IMR-90 (cell line): ENCODE measurements around the gene LIPJ. TPM values are rescaled to one million over a fixed set of nuclear protein-coding genes. Genes with fewer than 3 reads are reported as not detected.

Experiments used
- ATAC-seq: fragments of 200-7000 bp; cut with Tn5 transposase; 2 replicates; pipeline ENCODE4 v1.9.1; 2020; ENCODE audit warnings: low read depth, mild to moderate bottlenecking, moderate library complexity
- BruUV-seq: library from RNA; stranded (reverse); fragments of 400-500 nt; replicated peaks from 2 replicates; lab custom pipeline; 2021; lab: Mats Ljungman, UMichigan
- CTCF ChIA-PET: fragments of 300-600 bp; formaldehyde crosslinking; extraction: SDS; loops from one replicate; lab custom pipeline; 2021; ENCODE audit warnings: antibody characterized with exemption; lab: Yijun Ruan, JAX
- POLR2A ChIA-PET: fragments of 300-600 bp; sonication (Branson Sonifier 250); formaldehyde crosslinking; loops from one replicate; lab custom pipeline; 2022; ENCODE audit warnings: antibody characterized with exemption; ENCODE audit not compliant: unreplicated experiment; lab: Charles Lee
- DNase-seq: peaks from one replicate; pipeline ENCODE4 v3.0.0; 2013
- H2AFZ ChIP-seq: replicated peaks from 2 replicates; pipeline ENCODE3; 2013; ENCODE audit warnings: low read length, mild to moderate bottlenecking; ENCODE audit not compliant: poor library complexity
- H2AK5ac ChIP-seq: 2 replicates; pipeline ENCODE4 v1.6.1; 2013; ENCODE audit warnings: low read depth, low read length, inconsistent platforms
- H2AK9ac ChIP-seq: replicated peaks from 2 replicates; pipeline ENCODE3; 2013; ENCODE audit warnings: mild to moderate bottlenecking, low read depth, low read length, moderate library complexity; ENCODE audit not compliant: poor library complexity
- H2BK120ac ChIP-seq: 2 replicates; pipeline ENCODE4 v1.6.1; 2013; ENCODE audit warnings: low read depth, low read length, inconsistent platforms
- H2BK15ac ChIP-seq: 3 replicates; pipeline ENCODE4 v1.6.1; 2013; ENCODE audit warnings: low read depth, low read length, inconsistent platforms
- H2BK20ac ChIP-seq: 2 replicates; pipeline ENCODE4 v1.6.1; 2013; ENCODE audit warnings: low read depth, mild to moderate bottlenecking, inconsistent platforms, low read length, moderate library complexity
- H2BK5ac ChIP-seq: 2 replicates; pipeline ENCODE4 v1.6.1; 2013; ENCODE audit warnings: mild to moderate bottlenecking, low read depth, low read length, inconsistent platforms; ENCODE audit not compliant: poor library complexity, severe bottlenecking
- H3K14ac ChIP-seq: replicated peaks from 2 replicates; pipeline ENCODE4 v1.6.1; 2013; ENCODE audit warnings: low read depth, low read length, inconsistent platforms
- H3K18ac ChIP-seq: 2 replicates; pipeline ENCODE4 v1.6.1; 2013; ENCODE audit warnings: low read depth, low read length, control low read depth
- H3K23ac ChIP-seq: 2 replicates; pipeline ENCODE4 v1.6.1; 2013; ENCODE audit warnings: low read depth, low read length, inconsistent platforms
- H3K27ac ChIP-seq: 2 replicates; pipeline ENCODE4 v1.5.1; 2013; ENCODE audit warnings: mild to moderate bottlenecking, control low read depth, low read length; ENCODE audit not compliant: insufficient read depth
- H3K27me3 ChIP-seq: 2 replicates; pipeline ENCODE4 v1.6.1; 2013; ENCODE audit warnings: low read length; ENCODE audit not compliant: control insufficient read depth, insufficient read depth
- H3K36me3 ChIP-seq: 2 replicates; pipeline ENCODE4 v1.6.1; 2013; ENCODE audit warnings: low read length, mixed read lengths; ENCODE audit not compliant: control insufficient read depth, insufficient read depth
- H3K4ac ChIP-seq: 2 replicates; pipeline ENCODE4 v1.6.1; 2013; ENCODE audit warnings: low read depth, low read length, inconsistent platforms
- H3K4me1 ChIP-seq: 2 replicates; pipeline ENCODE4 v1.6.1; 2013; ENCODE audit warnings: low read length, mixed read lengths; ENCODE audit not compliant: control insufficient read depth, insufficient read depth
- H3K4me2 ChIP-seq: 2 replicates; pipeline ENCODE4 v1.6.1; 2013; ENCODE audit warnings: low read depth, mild to moderate bottlenecking, control low read depth, low read length, moderate library complexity
- H3K4me3 ChIP-seq: 2 replicates; pipeline ENCODE4 v1.5.1; 2013; ENCODE audit warnings: low read depth, mild to moderate bottlenecking, control low read depth, low read length, moderate library complexity; ENCODE audit not compliant: insufficient read depth
- H3K56ac ChIP-seq: 2 replicates; pipeline ENCODE4 v1.6.1; 2013; ENCODE audit warnings: low read length, inconsistent platforms; ENCODE audit not compliant: insufficient read depth; ENCODE audit errors: extremely low read depth
- H3K79me1 ChIP-seq, 2 experiments: 2 replicates each; pipeline ENCODE4 v1.6.1; 2013; ENCODE audit warnings: low read length in 2 of 2, inconsistent platforms in 1 of 2, low read depth in 1 of 2
- H3K9ac ChIP-seq: 2 replicates; pipeline ENCODE4 v1.6.1; 2013; ENCODE audit warnings: low read depth, low read length, control low read depth
- H3K9me1 ChIP-seq: 2 replicates; pipeline ENCODE4 v1.6.1; 2013; ENCODE audit warnings: low read length, inconsistent platforms; ENCODE audit not compliant: insufficient read depth
- H3K9me3 ChIP-seq: 2 replicates; pipeline ENCODE4 v1.6.1; 2013; ENCODE audit warnings: low read length; ENCODE audit not compliant: control insufficient read depth, insufficient read depth
- H4K20me1 ChIP-seq: 2 replicates; pipeline ENCODE4 v1.6.1; 2013; ENCODE audit warnings: low read length, inconsistent platforms; ENCODE audit not compliant: insufficient read depth
- H4K5ac ChIP-seq: 2 replicates; pipeline ENCODE4 v1.6.1; 2013; ENCODE audit warnings: mild to moderate bottlenecking, low read depth, low read length, control low read depth
- H4K8ac ChIP-seq, 2 experiments: 2 replicates each; pipeline ENCODE4 v1.6.1; 2013; ENCODE audit warnings: low read depth in 2 of 2, low read length in 2 of 2, control low read depth in 1 of 2, inconsistent platforms in 1 of 2
- H4K91ac ChIP-seq: 2 replicates; pipeline ENCODE4 v1.6.1; 2013; ENCODE audit warnings: low read depth, low read length, inconsistent platforms; ENCODE audit not compliant: insufficient read depth
- BHLHE40 ChIP-seq: fragments of 150-350 bp; IDR thresholded peaks from 2 replicates; pipeline ENCODE4 v1.6.1; 2016; ENCODE audit warnings: mild to moderate bottlenecking, low read depth, low read length
- CEBPB ChIP-seq: IDR thresholded peaks from 2 replicates; pipeline ENCODE4 v1.6.1; 2012; ENCODE audit warnings: low read depth, low read length, improper control_type of control experiment
- CHD1 ChIP-seq: IDR thresholded peaks from 2 replicates; pipeline ENCODE4 v1.6.1; 2012; ENCODE audit warnings: low read depth, low read length, improper control_type of control experiment
- CTCF ChIP-seq: conservative IDR thresholded peaks from 2 replicates; pipeline ENCODE4 v1.5.1; 2012; ENCODE audit warnings: mild to moderate bottlenecking, low read depth, low read length, improper control_type of control experiment
- ELK1 ChIP-seq: fragments of 150-350 bp; IDR thresholded peaks from 2 replicates; pipeline ENCODE4 v1.6.1; 2016; ENCODE audit warnings: low read depth, mild to moderate bottlenecking, low read length, moderate library complexity, borderline replicate concordance
- FOS ChIP-seq: fragments of 150-350 bp; IDR thresholded peaks from 2 replicates; pipeline ENCODE4 v1.6.1; 2016; ENCODE audit warnings: low read depth, low read length
- MAFK ChIP-seq: IDR thresholded peaks from 2 replicates; pipeline ENCODE4 v1.6.1; 2012; ENCODE audit warnings: low read depth, low read length, improper control_type of control experiment
- MAZ ChIP-seq: IDR thresholded peaks from 2 replicates; pipeline ENCODE4 v1.6.1; 2012; ENCODE audit warnings: low read depth, mild to moderate bottlenecking, low read length, improper control_type of control experiment, moderate library complexity, borderline replicate concordance
- MXI1 ChIP-seq: IDR thresholded peaks from 2 replicates; pipeline ENCODE4 v1.6.1; 2012; ENCODE audit warnings: low read depth, mild to moderate bottlenecking, low read length, moderate library complexity, borderline replicate concordance
- NFE2L2 ChIP-seq: fragments of 150-350 bp; IDR thresholded peaks from 2 replicates; pipeline ENCODE4 v1.6.1; 2016; ENCODE audit warnings: low read depth, mild to moderate bottlenecking, low read length
- POLR2A ChIP-seq: IDR thresholded peaks from 2 replicates; pipeline ENCODE4 v1.6.1; 2012; ENCODE audit warnings: mild to moderate bottlenecking, low read depth, low read length
- RAD21 ChIP-seq: IDR thresholded peaks from 2 replicates; pipeline ENCODE4 v1.6.1; 2012; ENCODE audit warnings: low read length, improper control_type of control experiment
- RCOR1 ChIP-seq: IDR thresholded peaks from 2 replicates; pipeline ENCODE4 v1.6.1; 2012; ENCODE audit warnings: mild to moderate bottlenecking, low read length, improper control_type of control experiment; ENCODE audit not compliant: insufficient replicate concordance
- RFX5 ChIP-seq: IDR thresholded peaks from 2 replicates; pipeline ENCODE4 v1.8.0; 2012; ENCODE audit warnings: low read depth, mild to moderate bottlenecking, low read length, moderate library complexity
- SMC3 ChIP-seq: fragments of 150-350 bp; IDR thresholded peaks from 2 replicates; pipeline ENCODE4 v1.6.1; 2016; ENCODE audit warnings: low read depth, mild to moderate bottlenecking, antibody characterized with exemption, low read length, moderate library complexity
- USF2 ChIP-seq: fragments of 150-350 bp; IDR thresholded peaks from 2 replicates; pipeline ENCODE4 v1.6.1; 2017; ENCODE audit warnings: mild to moderate bottlenecking, antibody characterized with exemption, low read length, low read depth
- WGBS, 2 experiments: methylation state at CpG; one replicate each; pipeline versions ENCODE4 v1.1.5 to v1.1.7; 2013; ENCODE audit warnings: missing lambda C conversion rate in 2 of 2; ENCODE audit not compliant: insufficient read length in 1 of 2; ENCODE audit errors: extremely low coverage in 2 of 2; 5-methylcytosine and 5-hydroxymethylcytosine counted together
- dilution Hi-C: fragments of 300-500 bp; cut with HindIII; formaldehyde crosslinking; loops from one replicate; pipeline ENCODE4 v1.14.3; 2018; ENCODE audit warnings: low sequenced_read_pairs; ENCODE audit not compliant: unreplicated experiment
- in situ Hi-C: fragments of 300-500 bp; cut with MboI; formaldehyde crosslinking; loops from 3 replicates; pipeline ENCODE4 v1.14.3; 2019; ENCODE audit warnings: low sequenced_read_pairs, inconsistent platforms, mixed read lengths
- intact Hi-C: fragments of 100-400 bp; cut with micrococcal nuclease; formaldehyde crosslinking; loops from 2 replicates; pipeline ENCODE4 v1.10.0; 2022
- polyA plus RNA-seq, 3 experiments: library from polyadenylated mRNA; depleted of rRNA; stranded (reverse); fragments of >200 nt; gene quantifications; 2 replicates each; pipeline ENCODE4 v1.2.3, GENCODE V29; 2012; ENCODE audit warnings: low replicate concordance in 1 of 3
- total RNA-seq: library from RNA; depleted of rRNA; stranded (reverse); fragments of >200 nt; gene quantifications from 2 replicates; pipeline ENCODE4 v1.2.3, GENCODE V29; 2012

LIPJ gene
- total and polyA plus RNA-seq, 2 of the 4 experiments (the other 2 are of a cell fraction): not detected

- Histone ChIP-seq H3K27me3 (peaks cover 11% of the 10 kb centered on the region; the same call in 1 of the 2 replicates), H3K4ac (no peak overlapping the region), H4K20me1 (no peaks in the 10 kb centered on the region), H2AFZ (no peak overlapping the region), H3K27ac (no peak overlapping the region), H2AK9ac (no peak overlapping the region), H2BK20ac (no peak overlapping the region), H3K4me2 (no peak overlapping the region), H4K91ac (no peak overlapping the region), H3K9ac (no peak overlapping the region), H3K18ac (no peak overlapping the region), H3K79me1 (no peaks in the 10 kb centered on the region), H4K5ac (no peak overlapping the region), H2BK5ac (no peak overlapping the region), H3K14ac (no peak overlapping the region), H3K4me1 (no peaks in the 10 kb centered on the region), H3K23ac (no peak overlapping the region), H3K9me3 (no peaks in the 10 kb centered on the region), H3K9me1 (no peaks in the 10 kb centered on the region), H3K56ac (no peak overlapping the region), H2AK5ac (no peak overlapping the region), H2BK120ac (no peak overlapping the region), H3K4me3 (no peak overlapping the region), H2BK15ac (no peak overlapping the region), H4K8ac (no peak overlapping the region), H3K36me3 (no peaks in the 10 kb centered on the region)
- WGBS, 2 experiments: no CpG with 5 or more reads among the region's 2 CpGs
- dilution Hi-C loops: no loop called here
- in situ Hi-C loops: no loop called here
- no peak for ATAC-seq
- BruUV-seq: no TSS peak
- no peak for DNase-seq
- no peak for TF ChIP-seq NFE2L2
- TF ChIP-seq MXI1: no peak
- no peak for TF ChIP-seq USF2
- no peak for TF ChIP-seq CTCF
- TF ChIP-seq MAFK: no peak
- TF ChIP-seq RAD21: no peak
- no peak for TF ChIP-seq MAZ
- TF ChIP-seq BHLHE40: no peak
- no peak for TF ChIP-seq RCOR1
- no peak for TF ChIP-seq CEBPB
- TF ChIP-seq FOS: no peak
- no peak for TF ChIP-seq SMC3
- TF ChIP-seq ELK1: no peak
- TF ChIP-seq POLR2A: no peak
- TF ChIP-seq CHD1: no peak
- TF ChIP-seq RFX5: no peak
- ChIA-PET CTCF (no interaction called here), POLR2A (no interaction called here)
- intact Hi-C loops: no loop called here
Measured at GRCh38 chr10:88608780-88609179, 22.2 kb downstream of the LIPJ start.
